Fibroblast of skin of right biceps (primary cell): ENCODE results near the gene TCF4.

Experiments used
- DNase-seq: peaks from one replicate; pipeline ENCODE4 v3.0.0-alpha.2; 2013

The TCF4 gene

DNA sequence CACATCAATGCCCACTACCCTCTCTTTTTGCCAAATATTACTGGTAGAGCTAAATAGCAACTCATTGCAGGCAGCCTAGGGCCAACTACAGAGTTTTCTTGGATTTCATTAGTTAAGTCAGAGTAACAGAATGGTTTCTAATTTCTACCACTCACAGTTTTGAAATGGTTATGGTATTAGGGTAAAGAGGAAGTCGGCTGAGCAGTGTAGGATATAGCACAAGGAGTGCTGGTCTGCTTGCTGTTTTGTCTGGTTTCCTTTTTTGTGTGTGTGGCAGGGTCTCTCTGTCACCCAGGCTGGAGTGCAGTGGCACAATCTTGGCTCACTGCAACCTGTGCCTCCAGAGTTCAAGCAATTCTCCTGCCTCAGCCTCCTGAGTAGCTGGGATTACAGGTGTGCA lies 339.5 kb downstream of the TCF4 start:
- no peak for DNase-seq

DNA sequence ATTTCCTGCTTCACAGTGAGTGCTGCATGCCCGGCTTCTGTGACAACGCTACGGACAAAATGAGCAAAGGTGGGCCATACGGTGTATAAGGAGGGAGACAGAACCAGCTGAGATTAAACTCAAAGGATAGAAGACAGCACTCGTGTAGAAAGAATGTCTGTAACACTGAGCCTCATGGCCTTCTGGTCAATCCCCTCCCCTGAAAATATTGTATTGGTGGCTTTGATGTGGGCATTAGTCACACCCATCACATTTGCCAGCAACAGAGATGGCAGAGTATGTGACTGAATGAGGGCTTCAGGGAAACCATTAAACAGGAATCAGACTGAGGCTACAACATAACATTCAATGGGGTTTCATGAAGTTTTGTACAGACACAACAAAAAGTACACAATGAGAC lies 341.0 kb downstream of the TCF4 start:
- peak; percentile 48 for DNase-seq

DNA sequence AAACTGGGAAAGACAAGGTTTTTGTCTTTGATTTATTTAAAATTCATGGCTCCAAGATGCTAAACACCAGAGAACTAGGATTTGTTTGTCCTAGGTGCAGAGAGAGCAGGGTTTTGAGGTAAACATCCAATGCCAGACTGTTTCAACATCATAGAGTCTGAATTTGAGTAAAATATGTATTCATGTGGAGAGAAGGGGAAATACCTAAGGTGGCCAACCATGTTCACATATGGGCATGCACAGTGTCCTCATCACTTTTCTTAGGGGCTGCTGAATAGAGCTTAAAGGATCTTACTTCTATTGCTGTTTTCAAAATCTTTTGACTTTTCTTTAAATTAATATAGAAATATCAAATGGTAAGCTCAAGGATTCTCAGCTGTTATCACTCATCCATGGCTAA lies 341.7 kb downstream of the TCF4 start:
- DNase-seq = no peak

DNA sequence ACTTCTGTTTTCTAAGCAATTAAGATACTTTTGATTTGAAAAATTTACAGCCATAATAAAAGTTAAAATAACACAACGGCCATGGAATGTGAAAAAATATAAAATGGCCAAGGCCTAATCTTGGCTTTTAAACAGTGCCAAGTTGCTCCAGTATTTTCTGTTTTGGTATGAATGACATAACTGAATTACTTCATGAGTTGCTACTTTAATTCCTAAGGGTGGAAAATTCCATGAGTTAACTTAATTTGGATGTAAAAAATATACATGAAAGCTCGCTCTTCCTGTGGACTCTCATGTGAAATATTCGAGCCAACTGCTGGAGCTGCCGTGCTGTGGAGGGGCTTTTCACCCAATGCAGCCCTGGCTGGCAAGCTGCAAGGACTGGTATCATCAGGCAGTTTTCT lies 342.8 kb downstream of the TCF4 start:
- peak; percentile 48 for DNase-seq

DNA sequence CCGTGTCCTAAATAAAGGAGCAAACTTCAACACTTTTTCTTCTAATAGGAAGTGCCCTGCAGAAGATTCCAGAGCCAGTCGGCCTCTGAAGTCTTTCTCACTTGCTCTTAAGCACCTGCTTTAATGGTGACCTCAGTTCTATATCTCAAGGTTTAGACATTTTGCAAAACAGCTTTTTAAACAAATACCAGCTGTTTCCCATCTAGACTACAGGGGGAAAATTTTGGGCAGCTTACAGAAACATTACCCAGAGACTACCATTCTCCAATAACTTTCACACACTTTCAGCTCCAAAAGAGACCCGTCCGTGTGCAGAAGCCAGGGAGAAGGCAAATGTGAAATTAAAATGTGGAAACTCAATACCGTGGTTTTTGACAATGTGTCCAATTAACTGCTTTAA lies 343.4 kb downstream of the TCF4 start:
- no peak for DNase-seq

DNA sequence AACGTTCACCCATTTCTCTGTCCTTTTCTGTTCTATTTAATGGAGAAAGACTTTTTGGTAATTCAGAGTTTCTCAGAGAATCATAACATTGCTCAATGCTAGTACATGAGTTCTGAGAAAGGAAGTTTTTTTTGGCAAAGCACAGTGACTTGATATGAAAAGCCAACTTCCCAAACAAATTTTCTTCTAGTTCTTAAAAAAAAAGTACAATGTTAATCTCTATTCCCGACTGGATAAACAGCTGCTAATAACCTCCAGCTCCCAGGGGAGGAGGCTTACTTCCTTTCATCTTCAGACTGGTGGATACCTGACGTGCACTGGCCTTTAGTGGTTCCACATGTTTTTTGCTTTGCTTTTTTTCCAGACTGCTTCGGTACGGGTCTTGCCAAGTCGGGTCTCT lies 344.1 kb downstream of the TCF4 start:
- DNase-seq = peak; percentile 73

DNA sequence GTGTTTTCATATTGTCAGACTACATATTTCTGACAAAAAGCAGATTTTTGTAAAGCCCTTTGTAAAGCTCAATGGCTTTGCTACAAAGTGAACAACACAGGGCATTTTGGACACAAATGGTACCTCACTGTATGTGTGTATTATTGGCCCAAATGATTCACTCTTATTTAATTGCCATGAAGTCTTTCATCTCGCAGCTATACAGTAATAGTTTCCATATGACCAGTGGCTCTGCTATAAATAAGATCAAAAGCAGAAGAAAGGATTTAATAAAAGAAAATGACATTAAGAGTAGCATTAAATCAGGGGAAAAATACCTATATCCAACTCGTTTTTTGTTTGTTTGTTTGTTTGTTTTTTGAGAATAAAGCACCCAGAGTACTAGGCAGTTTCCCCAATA lies 344.7 kb downstream of the TCF4 start:
- DNase-seq = no peak

DNA sequence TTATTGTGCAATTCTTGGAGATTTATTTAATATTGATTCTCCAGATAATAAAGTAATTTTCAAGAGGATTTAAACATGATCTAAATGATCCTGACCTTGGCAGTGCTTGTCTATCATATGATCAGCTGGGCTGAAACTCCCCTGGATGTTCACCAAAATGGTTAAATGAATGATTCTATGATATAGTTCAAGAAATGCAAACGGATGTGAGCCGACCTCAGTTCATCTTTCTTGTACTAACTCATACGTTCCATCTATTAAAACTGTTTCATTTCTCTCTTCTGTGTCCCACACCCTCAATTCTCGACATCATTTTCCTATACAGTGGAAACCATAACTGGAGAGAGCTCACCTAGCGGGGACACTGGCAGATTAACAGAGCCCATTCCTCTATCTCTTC lies 347.0 kb downstream of the TCF4 start:
- DNase-seq = no peak

DNA sequence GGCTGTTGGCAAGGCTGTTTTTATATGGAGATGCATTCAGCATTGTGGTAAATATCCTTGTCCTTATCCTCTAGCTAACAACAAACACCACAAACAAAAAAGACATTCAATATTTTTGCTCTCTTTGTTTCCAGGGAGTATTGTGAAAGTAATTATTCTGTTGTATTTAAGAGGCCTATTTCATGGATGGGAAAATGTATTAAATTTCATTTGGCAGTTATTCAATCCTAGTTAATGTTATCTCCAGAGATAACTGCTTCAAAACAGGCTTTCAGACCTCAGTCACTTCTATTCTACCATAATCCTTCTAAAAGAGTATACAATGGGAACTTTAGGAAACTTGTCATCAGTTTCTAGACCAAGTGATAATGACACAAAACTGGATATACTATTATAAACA lies 348.3 kb downstream of the TCF4 start:
- no peak for DNase-seq

DNA sequence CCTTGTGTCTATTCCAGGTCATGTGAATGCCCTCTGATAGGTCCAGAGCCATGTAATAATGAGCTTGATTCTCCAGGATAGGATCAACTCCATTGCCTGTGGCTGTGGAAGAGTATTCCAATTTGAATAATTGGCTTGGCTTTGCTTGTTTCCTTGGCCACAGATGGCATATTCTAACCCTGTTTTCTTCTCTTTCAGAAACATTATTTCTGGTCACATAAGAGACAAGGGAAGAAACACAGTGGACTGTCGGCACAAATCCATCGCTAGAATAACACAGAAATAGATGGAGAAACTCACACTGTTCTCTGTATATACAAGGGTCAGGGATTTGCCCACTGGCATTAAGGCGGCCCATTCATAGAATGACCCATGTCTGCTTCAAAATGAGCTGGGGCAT lies 350.3 kb downstream of the TCF4 start:
- no peak for DNase-seq

DNA sequence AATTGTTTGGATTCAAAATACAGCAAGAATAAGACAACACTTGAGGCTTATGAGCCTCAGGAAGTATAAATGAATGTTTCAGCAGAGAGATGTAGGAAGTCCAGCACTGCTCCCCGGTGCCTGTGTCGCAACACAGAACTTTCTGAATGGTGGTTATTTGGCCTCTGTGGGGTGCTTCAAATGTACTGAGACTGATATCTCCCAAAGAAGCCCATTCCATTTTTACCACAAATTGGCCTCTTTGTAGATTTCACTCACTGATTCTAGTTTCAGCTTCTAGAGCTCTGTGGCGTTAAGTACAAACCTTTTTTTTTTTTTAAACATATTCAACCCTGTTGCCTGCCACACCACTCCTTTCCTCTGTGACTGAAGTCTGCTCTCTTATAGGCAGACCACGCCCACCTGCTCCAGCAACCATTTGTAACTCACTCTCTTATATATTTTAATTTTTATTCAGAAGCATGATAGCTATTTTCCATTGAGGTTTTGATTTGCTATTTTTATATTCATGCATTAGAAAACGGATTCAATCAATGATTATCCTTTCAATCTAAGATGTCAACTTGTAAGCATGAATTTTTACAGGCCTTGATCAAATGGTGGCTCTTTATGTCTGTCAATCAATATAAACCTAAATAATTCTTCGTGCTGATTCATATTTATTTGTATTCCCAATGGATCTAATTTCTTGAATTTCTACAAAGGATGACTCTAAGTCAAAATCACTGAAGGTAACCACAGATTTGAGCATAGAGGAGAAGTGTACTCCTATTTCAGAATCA lies 351.7 kb downstream of the TCF4 start:
- DNase-seq = peak; percentile 64

DNA sequence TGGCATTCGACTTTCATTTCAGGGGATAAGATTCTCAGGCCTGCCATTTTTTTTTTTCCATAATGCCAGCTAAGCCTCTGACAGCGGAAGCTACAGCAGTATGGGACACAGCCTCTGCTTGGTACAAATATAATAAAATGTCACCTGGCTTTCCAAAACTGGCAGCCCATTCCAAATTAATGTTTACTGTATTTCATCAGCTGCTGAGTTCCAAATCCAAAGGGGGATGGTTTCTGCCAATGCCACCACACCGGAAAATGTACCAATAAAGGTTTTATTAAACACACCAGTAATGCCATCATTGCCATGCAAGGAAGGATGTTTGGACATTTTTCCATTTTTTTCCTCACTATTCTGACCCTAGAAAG lies 352.9 kb downstream of the TCF4 start:
- DNase-seq = no peak

DNA sequence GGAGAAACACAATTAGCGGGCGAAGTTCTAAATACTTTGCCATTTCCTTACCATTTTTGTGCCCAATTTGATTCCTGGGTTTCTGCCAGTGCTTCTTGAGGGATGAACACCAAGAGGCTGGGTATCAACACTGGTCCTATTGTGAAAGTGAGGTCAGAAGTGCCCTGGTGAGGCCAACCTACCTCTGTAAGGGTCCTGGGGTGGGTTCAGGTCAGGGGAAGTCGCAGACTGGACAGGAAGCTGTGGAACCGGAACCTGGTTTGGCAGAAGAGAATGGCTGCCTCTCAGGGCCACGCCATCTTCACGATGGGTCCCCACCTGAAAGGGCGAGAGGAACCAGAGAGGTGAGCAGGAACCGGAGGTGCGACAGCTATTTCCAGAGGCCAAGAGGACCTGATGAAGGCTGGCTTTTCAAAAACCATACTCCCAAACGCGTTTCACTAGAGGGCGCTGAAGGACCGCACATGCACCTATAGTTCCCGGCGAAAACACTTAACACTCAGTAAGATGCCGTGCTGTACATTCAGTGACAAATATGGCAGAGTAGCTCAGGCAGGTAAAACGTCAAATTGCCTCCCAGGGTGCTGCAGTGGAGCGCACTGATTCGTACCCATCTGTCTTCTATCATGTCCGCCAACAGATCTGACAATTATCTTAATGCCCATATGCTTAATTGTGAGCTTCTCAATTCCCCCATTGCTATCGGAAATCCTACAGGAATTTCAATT lies 353.5 kb downstream of the TCF4 start:
- peak; percentile 80 for DNase-seq

DNA sequence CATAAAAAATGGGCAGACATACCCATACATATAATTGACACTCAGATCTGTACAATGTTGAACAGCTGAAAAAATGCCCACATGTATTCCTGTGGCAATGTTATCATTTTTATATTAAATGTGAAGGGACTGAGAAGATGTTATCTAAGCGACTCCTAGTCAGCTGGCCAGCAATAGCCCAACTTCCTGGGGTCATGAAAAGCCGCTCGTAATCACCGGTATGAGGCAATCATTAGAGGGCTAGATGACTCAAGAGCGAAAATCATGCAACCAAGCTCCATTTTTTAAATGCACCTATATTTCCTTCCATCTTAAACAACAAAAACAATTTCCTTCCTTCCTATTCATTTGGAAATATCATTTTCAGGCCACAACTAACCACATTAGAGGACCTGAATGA lies 354.1 kb downstream of the TCF4 start:
- DNase-seq = no peak

DNA sequence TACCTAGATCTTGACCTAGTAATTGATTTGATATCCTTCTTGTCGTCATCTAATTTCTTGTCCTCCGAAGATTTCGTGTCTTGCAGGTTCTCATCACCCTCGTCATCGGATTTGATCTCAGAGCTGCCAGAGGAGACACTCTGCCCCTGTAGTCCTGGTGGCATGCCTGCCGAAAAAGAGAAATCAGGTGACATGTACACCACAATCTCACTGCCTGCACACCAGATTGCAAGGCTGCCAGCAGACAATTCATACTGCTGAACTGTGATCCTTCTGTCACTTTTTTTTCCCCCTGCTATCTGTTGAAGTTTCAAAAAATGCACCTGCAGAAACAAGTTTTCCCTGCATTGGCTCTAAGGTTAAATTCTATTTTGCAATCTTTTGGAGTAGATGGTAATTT lies 355.5 kb downstream of the TCF4 start:
- DNase-seq = no peak

DNA sequence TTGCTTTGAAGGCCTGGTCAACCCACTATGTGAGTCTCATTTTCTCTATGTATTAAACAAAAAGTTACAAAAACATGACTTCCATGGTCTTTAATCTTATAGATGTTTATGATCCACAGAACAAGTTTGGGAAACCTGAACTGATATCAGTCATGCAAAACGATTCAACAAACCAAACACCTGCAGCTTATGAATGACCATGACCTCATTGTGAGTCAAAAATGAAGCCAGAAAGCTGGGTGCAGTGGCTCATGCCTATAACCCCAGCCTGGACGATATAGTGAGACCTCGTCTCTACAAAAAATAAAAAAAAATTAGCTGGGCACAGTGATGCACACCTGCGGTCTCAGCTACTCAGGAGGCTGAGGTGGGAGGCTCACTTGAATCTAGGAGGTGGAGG lies 358.3 kb downstream of the TCF4 start:
- no peak for DNase-seq

DNA sequence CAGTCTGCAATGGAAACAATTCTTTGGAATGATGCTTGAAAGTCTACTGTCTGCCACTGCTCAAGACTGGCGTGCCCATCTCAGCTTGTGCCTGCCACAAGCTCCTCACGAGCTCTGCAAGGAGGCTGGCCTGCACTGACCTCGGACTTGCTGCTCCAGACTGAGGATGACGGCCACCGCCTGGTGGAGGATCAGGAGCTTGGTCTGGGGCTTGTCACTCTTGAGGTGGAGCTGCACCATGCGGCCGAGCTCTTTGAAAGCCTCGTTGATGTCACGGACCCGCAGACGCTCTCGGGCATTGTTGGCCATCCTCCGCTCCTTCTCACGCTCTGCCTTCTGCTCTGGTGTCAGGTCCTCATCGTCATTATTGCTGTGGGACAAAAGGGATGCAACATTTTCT lies 359.3 kb downstream of the TCF4 start:
- no peak for DNase-seq

DNA sequence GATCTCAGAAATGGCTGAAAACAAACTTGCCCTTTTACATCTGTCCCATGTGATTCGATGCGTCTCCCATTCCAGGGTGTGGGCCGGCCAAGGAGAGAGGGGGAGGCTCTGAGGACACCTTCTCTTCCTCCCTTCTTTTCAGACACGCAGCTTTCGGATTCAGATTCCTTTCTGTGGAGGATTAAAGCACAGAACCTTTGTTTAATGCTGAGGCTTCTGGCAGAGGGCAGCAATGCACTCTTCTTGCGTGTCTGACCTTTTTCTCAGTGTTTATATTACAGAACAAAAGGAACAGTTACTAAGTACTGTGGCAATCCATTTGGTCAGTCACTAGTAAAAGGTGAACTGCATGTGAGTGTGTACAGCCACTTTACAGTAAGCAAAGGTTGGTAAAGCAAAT lies 359.8 kb downstream of the TCF4 start:
- DNase-seq = no peak

DNA sequence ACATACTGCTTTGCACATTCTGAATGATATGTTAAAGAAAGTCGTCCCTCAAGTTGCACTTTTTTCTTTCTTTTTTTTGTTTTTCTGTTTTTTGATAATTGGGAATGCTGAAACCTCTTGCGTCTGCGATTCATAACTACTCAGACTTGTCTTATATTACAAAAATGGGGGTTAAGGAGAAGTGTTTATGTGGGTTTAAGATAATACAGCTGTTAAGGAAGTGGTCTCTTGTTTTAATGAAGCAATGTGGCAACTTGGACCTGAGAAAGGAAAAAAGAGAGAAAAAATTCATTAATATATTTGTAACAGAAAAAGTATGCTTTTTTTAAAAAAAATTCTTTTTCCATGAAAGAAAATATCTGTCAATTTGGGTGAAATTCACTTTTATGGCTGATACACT lies 360.2 kb downstream of the TCF4 start:
- DNase-seq = no peak

DNA sequence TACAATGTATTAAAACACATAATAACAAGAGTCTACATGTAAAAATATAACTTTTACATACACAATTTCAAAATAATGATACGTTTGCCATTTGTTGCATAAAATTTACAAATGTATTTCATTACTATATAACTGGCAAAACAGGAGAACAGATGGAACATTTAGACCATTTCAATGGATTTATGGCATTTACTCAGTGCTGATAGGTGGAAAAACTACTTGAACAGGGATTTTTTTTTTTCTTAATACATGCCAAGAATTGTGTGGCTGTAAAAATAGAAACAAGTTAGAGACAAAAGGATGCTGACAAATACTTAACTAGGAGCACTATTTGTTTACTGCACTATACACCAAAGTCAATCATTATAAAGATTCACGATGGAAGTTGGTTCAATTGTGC lies 361.9 kb downstream of the TCF4 start:
- no peak for DNase-seq

DNA sequence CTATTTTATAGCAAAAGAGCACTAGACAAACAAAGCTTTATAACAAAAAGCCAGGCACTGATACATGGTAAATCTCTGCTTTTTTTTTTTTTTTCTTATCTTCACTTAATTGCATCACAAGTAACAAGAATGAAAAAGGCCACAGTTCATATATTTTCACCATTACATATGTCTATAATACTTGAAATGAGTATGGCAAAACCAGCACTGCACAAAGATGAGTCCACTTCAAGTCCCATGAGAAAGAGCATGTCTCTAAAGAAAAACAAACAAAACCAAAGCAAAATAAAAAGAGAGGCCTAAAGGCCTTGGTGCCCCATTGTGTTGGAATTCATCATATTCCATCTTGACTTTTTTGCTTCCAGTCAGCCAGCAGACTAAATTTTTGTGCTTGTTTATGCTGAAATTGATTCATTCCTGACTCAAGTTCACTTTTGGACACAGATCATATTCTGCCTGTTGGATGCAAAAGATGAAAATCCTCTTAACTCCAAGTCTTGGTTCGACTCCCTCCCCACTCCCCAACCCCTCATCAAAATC lies 363.8 kb downstream of the TCF4 start:
- no peak for DNase-seq

DNA sequence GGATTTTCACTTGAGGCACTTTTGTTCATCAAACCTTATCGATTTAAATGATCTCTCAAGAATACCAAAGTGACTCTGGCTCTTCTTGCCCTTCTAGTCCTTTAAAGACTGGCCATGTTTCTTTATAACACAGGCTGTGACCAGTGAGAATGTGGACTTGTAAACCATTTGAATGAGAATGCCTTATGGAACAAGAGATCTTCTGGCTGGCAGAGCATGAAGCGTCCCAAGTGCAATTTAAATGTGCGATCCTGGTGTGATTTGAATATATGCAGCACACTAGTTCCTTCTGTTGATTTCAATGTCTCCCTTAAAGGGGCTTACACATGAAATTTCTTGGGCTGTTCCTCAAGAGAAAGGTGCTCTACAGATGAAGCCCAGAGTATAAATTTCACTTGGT lies 366.4 kb downstream of the TCF4 start:
- no peak for DNase-seq

DNA sequence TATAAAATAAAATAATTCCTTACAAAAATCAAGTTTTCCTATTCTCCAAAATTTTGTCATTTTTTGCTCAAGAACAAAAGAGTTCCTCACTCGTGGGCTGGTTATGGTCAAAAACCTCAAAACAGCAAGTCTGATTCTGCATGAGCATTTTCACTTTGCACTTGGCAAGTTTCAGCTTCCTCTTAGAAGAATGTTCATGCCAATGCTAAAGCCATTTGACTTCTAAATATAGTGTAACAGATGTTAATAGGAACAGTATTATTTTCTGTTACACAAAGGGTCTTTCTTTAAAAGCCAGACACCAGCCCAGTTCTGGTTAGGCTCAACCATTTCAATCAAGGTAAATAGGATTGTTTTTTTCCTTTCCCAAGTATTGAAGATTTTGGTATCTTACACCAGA lies 367.5 kb downstream of the TCF4 start:
- DNase-seq = no peak

DNA sequence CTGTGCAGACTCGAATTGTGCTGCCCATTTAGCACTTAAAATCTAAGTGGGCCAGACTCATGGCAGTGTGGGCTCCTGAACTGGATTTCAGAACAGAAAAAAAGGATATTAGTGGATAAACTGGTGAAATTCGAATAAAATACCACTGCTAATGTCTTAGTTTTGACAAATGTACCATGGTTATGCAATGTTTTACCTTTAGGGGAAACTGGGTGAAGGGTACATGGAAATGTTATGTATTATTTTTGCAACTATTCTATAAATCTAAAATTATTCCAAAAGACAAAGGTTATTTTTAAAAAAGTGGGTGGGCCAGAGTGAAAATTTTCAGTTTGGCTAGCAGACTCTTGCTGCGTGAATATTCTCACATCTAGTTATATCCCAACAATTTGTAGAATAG lies 368.2 kb downstream of the TCF4 start:
- no peak for DNase-seq

DNA sequence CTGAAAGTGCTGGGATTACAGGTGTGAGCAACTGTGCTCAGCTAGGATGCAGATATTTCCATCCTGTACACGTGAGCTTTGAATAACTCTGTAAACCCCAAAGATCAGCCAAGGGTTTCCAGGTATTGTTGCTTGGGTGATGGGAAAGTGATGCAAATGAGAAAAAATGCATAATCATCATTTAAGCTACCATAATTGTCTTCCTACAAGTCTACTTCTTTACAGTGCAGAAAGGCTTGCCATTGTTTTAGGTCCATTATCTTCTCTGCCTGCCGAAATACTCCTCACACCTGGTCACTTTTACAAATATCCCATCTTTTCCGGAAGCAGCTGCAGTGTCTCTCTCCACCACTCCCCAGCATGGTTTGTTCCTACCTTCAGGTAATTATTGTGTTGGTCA lies 368.9 kb downstream of the TCF4 start:
- DNase-seq = no peak
